ENCODE measurements around the gene RGL2.
"Not testable (repeated sequence)": the region's sequence is repeated elsewhere in the genome, so short reads cannot be mapped to it uniquely, and the experiment has no call there.

GRCh38 chr6:33275795-33276580 lies 22.8 kb downstream of the RGL2 start:
- not testable (repeated sequence) for TF ChIP-seq CTCF, POLR2A (IDR thresholded peaks at IDR 0.05)

All from lower leg skin (tissue), 3 donors.